Erythroblast (primary cell): Measurements from ENCODE around the gene LSR.

Experiments used
- GATA1 ChIP-seq: IDR thresholded peaks from 2 replicates; pipeline ENCODE4 v1.6.1; 2011; ENCODE audit warnings: low read depth, mild to moderate bottlenecking, control low read depth, low read length, moderate library complexity
- POLR2A ChIP-seq: IDR thresholded peaks from 2 replicates; pipeline ENCODE4 v1.6.1; 2011; ENCODE audit warnings: mild to moderate bottlenecking, low read length

- TF ChIP-seq POLR2A: no peak
- no peak for TF ChIP-seq GATA1
Measured at GRCh38 chr19:35236638-35237400, 12.0 kb upstream of the LSR start.
